Measurements from ENCODE around the gene CEBPE. TPM values are rescaled to one million over a fixed set of nuclear protein-coding genes. Genes with fewer than 3 reads are reported as not detected.

CEBPE gene
- total and polyA plus RNA-seq, 2 donors (not counting 1 experiment from before 2014, with no cell fraction given), result 0.37 to 0.45 TPM

- intact Hi-C loops (cut with micrococcal nuclease), result no loop called here
- Histone ChIP-seq H3K36me3 (replicated peaks in 1 of 2; ENCODE audit: control extremely low read depth in 1 of 2, control insufficient read depth in 1 of 2, extremely low read depth in 1 of 2, insufficient read depth in 2 of 2, low read length in 1 of 2) (no peaks in the 10 kb centered on the region), H3K9me3 (ENCODE audit: control extremely low read depth in 1 of 3, control insufficient read depth in 2 of 3, insufficient read depth in 1 of 3, low read length in 2 of 3) (peaks cover 0 to 7% (median 0%) of the 10 kb centered on the region in 3 donors), H3K9ac (ENCODE audit: low read length) (no peak overlapping the region), H3K4me2 (replicated peaks; ENCODE audit: low read depth, low read length, poor library complexity, severe bottlenecking) (no peak overlapping the region), H3K27me3 (replicated peaks in 1 of 4; ENCODE audit: control extremely low read depth in 1 of 4, control insufficient read depth in 3 of 4, insufficient read depth in 4 of 4, low read length in 3 of 4) (peaks cover 0 to 30% (median 11%) of the 10 kb centered on the region in 4 experiments), H2AFZ (ENCODE audit: insufficient read depth, low read depth, low read length, poor library complexity, severe bottlenecking) (no peak overlapping the region), H3K4me3 (ENCODE audit: control extremely low read depth in 1 of 5, extremely low read depth in 1 of 5, insufficient read depth in 1 of 5, low read depth in 2 of 5, low read length in 4 of 5) (no peak overlapping the region), H3K27ac (ENCODE audit: low read length in 2 of 2) (no peak overlapping the region), H4K20me1 (ENCODE audit: control insufficient read depth, insufficient read depth, low read length, poor library complexity, severe bottlenecking) (no peaks in the 10 kb centered on the region), H3K4me1 (ENCODE audit: control insufficient read depth in 2 of 2, insufficient read depth in 2 of 2, low read length in 2 of 2) (no peaks in the 10 kb centered on the region), H3K79me2 (ENCODE audit: control insufficient read depth, insufficient read depth, low read length) (no peaks in the 10 kb centered on the region)
- Mint-ChIP-seq H3K4me3 (no peak overlapping the region), H3K27ac (no peak overlapping the region), H3K4me1 (no peaks in the 10 kb centered on the region), H3K9me3 (ENCODE audit: insufficient read depth) (no peaks in the 10 kb centered on the region), H3K27me3 (peaks cover 19% of the 10 kb centered on the region)
- ChIA-PET POLR2A (no interaction called here), CTCF (interaction anchor here (1.0 to 1.4 kb wide), 3 partner anchors 9 to 44 kb away, joined by 3 to 5 read pairs (median 3); no protein-coding TSS in a partner anchor)
- no peak for DNase-seq
- no peak for ATAC-seq (ENCODE audit: low read depth)
- TF ChIP-seq CTCF (IDR thresholded peaks at IDR 0.05), result no peak
- TF ChIP-seq EZH2 (IDR thresholded peaks at IDR 0.05; ENCODE audit: borderline replicate concordance, insufficient read depth, low read depth, low read length, poor library complexity, severe bottlenecking), result no peak
- 27% methylated on average over 10 of the region's 12 CpGs for WGBS (ENCODE audit: insufficient coverage)
Measured at GRCh38 chr14:23112359-23113178, 6.5 kb downstream of the CEBPE start.

All from B cell (primary cell).